Fibroblast of villous mesenchyme (primary cell): Measurements from ENCODE around the gene ERH. TPM values are rescaled to one million over a fixed set of nuclear protein-coding genes. Genes with fewer than 3 reads are reported as not detected.
A peak's percentile ranks its signal among the peaks of the same experiment; 100 is the strongest.

ENCODE experiments used
- DNase-seq: peaks from one replicate; pipeline ENCODE4 v3.0.0-alpha.2; 2010; ENCODE audit warnings: low read depth
- H3K4me3 ChIP-seq: 2 replicates; pipeline ENCODE4 v1.5.1; 2011; ENCODE audit warnings: low read depth, mild to moderate bottlenecking, low read length
- total RNA-seq: library from RNA; depleted of rRNA; stranded (reverse); fragments of >200 nt; gene quantifications from 2 replicates; pipeline ENCODE4 v1.2.3, GENCODE V29; 2012
- TF ChIP-seq, protein P1 (sequence below): IDR thresholded peaks from 2 replicates; pipeline ENCODE4 v1.5.1; 2012; ENCODE audit warnings: low read depth, mild to moderate bottlenecking, low read length; ENCODE audit not compliant: insufficient read depth

ERH gene
- total RNA-seq, 1 donor, result 121 TPM

DNA sequence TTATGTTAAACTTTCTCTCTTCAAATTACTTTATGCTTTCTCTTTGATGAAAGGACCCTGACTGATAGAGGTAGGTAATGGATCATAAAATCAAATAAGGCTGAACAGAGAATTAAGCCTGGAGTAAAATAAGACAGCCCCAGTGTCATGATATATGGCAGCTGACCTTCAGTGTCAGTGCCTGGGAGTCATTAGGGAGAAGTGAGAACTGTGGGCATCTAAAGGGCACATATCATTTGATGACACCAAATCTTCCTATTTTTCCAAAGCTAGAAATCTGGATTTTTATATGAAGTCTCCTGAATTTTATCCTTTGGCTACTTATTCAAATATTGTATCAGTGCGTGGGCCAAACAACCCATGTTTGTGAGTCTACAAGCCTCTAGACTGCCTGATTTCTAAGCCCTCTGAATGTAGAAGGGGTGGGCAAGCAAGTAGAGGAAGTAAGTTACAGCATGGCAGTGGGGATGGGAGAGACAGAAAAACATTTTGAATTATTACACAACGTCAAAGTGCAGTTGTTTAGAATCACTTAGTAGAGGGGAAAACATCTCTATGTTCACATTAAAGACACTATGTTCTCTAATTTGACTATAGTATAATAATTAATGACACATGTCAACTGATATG lies 10.3 kb upstream of the ERH start:
- TF ChIP-seq, protein P1, sequence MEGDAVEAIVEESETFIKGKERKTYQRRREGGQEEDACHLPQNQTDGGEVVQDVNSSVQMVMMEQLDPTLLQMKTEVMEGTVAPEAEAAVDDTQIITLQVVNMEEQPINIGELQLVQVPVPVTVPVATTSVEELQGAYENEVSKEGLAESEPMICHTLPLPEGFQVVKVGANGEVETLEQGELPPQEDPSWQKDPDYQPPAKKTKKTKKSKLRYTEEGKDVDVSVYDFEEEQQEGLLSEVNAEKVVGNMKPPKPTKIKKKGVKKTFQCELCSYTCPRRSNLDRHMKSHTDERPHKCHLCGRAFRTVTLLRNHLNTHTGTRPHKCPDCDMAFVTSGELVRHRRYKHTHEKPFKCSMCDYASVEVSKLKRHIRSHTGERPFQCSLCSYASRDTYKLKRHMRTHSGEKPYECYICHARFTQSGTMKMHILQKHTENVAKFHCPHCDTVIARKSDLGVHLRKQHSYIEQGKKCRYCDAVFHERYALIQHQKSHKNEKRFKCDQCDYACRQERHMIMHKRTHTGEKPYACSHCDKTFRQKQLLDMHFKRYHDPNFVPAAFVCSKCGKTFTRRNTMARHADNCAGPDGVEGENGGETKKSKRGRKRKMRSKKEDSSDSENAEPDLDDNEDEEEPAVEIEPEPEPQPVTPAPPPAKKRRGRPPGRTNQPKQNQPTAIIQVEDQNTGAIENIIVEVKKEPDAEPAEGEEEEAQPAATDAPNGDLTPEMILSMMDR, result no peak
- DNase-seq, result no peak
- no peak overlapping the region for H3K4me3 ChIP-seq

- no peak for DNase-seq
- TF ChIP-seq, protein P1, result no peak
- no peak overlapping the region for H3K4me3 ChIP-seq
Observed at GRCh38 chr14:69405762-69406161, 7.7 kb upstream of the ERH start.

DNA sequence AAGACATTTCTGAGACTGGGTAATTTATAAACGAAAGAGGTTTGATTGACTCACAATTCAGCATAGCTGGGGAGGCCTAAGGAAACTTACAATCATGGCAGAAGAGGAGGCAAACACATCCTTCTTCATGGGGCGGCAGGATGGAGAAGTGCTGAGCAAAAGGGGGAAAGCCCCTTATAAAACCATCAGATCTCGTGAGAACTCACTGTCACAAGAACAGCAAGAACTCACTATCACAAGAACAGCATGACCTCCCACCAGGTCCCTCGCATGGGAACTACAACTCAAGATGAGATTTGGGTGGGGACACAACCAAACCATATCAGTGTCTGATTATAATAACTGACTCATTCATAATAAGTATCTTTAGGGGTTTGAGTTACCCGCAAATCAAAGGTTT lies 6.8 kb upstream of the ERH start:
- TF ChIP-seq, protein P1, result no peak
- DNase-seq, result no peak
- H3K4me3 ChIP-seq, result no peak overlapping the region

DNA sequence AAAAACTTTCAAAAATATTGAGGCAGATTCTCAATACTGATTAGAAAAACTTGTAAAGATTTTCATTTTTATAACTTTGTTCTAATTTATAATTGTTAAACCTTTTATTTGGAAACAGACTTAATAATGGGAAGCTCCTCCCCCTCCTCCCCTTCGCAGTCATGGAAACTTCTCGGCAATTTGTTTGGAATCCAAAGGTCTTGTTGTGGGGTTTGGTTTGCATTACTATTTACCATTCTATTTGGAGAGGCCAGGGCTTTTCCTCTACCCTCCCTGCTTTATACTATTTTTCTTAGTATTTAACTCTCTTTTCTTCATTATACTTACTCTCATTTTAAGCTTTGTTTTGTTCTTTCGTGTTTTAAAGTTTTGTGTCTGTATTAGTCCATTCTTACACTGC lies 6.4 kb upstream of the ERH start:
- no peak for DNase-seq
- TF ChIP-seq, protein P1, result no peak
- no peak overlapping the region for H3K4me3 ChIP-seq

DNA sequence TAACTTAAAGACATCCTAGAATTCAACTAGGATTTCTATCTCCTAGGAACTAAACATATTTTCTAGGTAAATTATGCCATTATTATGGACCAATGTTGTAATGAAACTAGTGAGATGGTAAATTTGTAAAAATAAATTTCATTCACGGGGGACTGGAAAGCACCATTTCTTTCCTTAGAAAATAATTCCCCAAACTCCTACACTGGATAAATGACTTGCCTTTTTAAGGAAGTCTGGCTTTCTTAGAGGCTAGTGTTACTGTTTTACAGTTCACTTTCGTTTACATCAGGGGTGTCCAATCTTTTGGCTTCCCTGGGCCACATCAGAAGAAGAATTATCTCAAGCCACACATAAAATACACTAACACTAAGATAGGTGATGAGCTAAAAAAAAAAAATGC lies 3.7 kb upstream of the ERH start:
- peak overlapping the region; percentile 91 for H3K4me3 ChIP-seq
- no peak for DNase-seq
- TF ChIP-seq, protein P1, result no peak

- peak overlapping the region; percentile 91 for H3K4me3 ChIP-seq
- TF ChIP-seq, protein P1, result no peak
Observed at GRCh38 chr14:69400154-69400553, 2.1 kb upstream of the ERH start.

DNA sequence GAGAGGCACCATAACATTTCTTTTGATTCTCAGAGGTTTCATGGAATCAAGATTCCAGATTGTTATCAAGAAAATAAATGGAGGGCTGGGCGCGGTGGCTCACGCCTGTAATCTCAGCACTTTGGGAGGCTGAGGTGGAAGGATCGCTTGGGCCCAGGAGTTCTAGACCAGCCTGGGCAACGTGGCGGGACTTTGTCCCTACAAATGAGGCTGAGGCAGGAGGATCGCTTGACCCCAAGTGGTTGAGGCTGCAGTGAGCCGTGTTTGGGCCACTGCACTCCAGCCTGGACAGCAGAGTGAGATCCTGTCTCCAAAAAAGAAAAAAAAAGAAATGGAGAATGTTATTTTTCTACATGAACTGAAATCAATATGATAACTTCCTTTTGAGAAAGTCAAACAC lies 1.7 kb upstream of the ERH start:
- DNase-seq, result no peak
- TF ChIP-seq, protein P1, result no peak
- peak overlapping the region; percentile 91 for H3K4me3 ChIP-seq

More at GRCh38 chr14:69400154-69400553, 2.1 kb upstream of the ERH start:
- no peak for DNase-seq
